GM19240 (cell line): ENCODE data around the gene MYO3B.

ENCODE experiments used
- DNase-seq: peaks from one replicate; pipeline ENCODE4 v3.0.0; 2011; ENCODE audit warnings: low spot score; ENCODE audit not compliant: insufficient read length

MYO3B gene

GRCh38 chr2:170162271-170162632, 15.7 kb upstream of the MYO3B start:
- DNase-seq, result no peak

DNA sequence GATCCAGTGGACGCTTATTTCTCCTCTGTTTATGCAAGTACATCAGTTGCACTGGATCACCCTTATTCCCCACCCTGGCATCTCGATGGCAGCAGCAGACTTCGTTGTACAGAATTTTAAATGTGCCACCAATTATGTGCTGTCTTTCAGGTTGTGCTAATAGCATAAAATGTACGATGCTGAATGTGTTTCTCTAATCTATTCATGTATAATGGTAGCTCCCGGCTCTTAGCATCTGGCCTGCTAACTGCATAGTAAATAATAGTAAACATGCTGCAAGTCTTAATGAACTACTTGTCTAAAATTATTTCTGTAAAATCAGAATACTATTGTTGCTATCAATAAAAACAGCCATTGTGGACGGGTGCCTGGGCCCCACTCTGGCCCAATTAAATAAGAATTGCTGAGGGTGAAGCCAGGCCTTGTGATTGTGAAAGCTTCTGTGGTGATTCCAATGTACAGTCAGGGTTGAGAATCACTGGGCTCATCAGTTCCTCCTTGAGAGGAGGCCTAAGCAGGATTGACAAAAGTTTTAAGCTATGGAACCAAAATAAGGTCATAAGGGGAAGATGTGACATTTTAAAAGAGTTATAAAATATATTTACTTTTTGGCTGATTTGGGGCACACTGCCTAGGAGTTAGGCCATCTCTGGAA, 14.4 kb upstream of the MYO3B start:
- DNase-seq, result no peak

DNA sequence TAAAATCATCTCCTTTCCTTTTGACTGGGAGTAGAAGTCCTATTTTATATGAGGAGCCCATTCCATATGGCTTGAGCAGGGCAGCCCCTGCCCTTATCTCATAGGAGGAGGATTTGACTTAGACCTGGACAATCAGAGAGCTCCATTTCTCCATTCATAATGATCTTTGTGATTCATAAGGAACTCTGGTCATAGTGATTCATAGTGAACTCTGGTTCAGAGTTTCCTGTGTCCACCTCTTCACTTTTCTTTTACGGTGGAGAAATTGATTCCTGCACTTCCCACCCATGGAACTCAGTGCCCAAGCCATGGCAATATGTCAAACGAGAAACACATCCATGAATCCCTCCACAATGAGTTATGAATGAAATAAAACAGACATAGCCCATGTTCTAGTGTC, 12.8 kb upstream of the MYO3B start:
- DNase-seq, result no peak

DNA sequence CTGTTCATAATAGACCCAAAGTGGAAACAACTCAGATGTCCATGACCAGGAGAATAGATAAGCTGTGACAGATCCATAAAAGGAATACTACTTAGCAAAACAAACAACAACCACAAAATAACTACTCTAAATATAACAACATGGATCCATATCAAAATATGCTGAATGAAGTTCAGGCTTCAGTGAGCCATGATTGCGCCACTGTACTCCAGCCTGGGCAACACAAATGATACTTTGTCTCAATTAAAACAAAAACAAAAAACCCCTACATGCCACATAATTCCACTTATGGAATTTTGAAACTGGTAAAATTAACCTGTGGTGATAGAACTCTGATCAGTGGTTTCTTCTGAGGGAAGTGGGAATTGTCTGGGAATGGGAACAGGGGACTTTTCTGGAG, 11.2 kb upstream of the MYO3B start:
- DNase-seq, result no peak

DNA sequence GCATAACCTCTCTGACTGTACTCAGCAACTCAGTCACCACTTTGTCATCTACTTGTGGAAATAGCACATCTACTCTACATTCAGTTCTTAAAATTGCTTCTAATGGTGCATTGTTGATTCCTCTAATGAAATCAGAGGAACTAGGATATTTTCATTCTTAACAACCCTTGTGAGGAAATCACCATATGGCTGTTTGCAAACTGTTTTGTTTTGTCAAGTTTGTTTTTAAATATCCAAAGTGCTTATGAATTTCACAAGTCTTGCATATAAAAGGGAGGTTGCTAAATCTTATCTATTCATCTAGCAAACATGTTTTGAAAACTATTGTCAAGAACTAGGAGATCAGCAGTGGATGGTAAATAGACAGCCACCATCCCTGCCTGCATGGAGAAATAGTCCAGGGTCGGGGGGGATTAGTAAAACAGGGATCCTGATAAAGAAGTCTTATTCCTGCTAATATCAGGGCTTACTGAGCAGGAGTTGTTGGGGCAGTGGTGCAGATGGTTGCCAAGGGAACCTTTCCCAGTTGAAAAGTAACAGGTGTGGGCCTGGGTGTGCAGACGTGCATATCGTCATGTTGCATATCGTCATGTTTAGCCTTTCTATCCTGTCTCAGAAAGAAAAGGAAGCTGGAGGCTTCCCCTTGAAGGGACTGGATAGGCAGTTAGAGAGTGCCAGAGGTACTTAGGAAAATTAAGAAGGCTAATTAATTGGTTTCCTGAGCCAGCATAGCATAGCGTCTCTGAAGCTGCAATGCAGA, 7.5 kb upstream of the MYO3B start:
- DNase-seq, result no peak

GRCh38 chr2:170176212-170176611, 1.7 kb upstream of the MYO3B start:
- no peak for DNase-seq

DNA sequence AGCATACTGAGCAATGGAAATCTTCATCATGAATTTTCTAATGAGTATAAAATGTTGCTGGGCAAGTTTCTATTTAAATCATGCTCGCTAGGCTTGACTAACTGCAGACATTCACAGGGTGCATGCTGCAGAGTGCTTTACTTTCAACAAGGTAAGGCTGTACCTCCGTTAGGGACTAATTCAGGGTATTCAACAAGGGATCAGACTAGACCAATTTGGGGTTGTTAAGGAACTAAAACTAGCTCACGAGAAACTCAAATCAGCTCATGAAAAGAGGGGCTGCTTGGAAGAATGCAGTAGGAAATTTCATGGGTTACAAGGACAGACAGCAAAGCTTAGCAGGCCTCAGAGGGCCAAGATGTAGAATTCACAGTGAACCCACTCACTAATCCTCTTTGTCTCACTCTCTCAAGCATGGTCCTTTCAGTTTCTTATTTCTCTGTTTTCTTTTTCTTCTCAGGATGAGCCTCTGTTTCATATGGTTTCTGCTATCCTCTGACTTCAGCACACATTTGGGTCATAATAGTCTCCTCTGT, 2.2 kb downstream of the MYO3B start:
- DNase-seq, result no peak

GRCh38 chr2:170181602-170182001, 3.7 kb downstream of the MYO3B start:
- no peak for DNase-seq

DNA sequence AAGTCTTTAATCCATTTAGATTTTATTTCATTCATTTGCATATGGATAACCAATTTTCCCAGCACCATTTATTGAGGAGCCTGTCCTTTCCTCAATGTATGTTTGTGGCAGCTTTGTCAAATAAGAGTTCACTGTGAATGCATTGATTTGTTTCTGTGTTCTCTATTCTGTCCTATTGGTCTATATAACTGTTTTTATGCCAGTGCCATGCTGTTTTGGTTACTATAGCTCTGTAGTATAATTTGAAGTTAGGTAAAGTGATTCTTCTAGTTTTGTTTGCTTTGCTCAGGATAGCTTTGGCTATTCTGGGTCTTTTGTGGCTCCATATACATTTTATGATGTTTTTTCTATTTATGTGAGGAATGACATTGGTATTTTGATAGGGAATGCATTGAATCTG, 7.4 kb downstream of the MYO3B start:
- no peak for DNase-seq

- no peak for DNase-seq
Measured at GRCh38 chr2:170189757-170190156, 11.8 kb downstream of the MYO3B start.

- DNase-seq, result no peak
Measured at GRCh38 chr2:170190172-170190571, 12.2 kb downstream of the MYO3B start.

DNA sequence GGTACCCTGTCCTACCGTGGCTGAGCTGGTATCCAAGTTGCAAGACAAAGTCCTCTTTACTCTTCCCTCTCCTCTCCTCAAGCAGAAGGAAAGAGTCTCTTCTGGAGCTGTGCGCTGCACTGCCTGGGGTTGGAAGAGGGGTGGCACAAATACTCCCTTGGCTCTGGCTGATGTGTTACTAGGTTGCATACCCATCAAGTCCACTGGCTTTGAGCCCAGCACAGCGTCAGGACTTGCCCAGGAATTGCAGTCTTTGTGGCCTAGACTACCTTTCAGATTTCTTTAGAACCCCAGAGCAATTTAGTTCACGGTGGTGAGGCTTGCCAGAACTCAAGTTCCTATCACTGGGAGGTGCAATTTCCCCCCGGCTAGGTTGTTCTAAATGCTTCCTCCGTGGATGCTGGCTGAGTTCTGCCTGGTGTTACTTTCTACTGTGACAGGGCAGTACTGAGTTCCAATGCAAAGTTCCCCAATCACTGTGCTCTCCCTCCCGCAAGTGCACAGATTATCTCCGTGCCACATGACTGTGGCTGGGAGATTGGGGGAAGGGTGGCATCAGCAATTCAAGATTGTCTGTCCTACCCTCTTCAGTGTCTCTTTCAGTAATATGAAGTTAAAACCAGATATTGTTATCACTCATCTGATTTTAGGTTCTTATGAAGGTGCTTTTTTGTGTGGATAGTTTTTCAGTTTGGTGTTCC, 13.4 kb downstream of the MYO3B start:
- DNase-seq, result no peak

- no peak for DNase-seq
Measured at GRCh38 chr2:170196963-170197362, 19.0 kb downstream of the MYO3B start.

DNA sequence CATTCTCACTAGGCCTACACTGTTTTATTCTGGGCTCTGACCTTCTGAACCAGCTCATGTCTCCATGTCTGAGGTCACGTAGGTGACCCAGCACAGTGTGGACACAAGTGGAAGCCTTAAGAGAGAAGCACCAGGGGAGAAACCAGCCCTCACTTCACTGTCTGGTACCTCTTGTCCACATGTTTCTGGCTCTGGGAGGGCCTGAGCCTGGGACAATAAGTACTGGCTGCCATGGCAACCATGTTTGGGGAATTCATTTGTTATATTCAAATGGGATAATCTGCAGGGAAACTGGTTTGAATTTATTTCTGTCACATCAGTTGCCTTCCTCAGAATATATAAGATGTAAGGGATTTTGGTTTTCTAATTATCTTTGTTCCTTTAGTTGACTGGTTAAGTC, 23.3 kb downstream of the MYO3B start:
- DNase-seq, result no peak

DNA sequence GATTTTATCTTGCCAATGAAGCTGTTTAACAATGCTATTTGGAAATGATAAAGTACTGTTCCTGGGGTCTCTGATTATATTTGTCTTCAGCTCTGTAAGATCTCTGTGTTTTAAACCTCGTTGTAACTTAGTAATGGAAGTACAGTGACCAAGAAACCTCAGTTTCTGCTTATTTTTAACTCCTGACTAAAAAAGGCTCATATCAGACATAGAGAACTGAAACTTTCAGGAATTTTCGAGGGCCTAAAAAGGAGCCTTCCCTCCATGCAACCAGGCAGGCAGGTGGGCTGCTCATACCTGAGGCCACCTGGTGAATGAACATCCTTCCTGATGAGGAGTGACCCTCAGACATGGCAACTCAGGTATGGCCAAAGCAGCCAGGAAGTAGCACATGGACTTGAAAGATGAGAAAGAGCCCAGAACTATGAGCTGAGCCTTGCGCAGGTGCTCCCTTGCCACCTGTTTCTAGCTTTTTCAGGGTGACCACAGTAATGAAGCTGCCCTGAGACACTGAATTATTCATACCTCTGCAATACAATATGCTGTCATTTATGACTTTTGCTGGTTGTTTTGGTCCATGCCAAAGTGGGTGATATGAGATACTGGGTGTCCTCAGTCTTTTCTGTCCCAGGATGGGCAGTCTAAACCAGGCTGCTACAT, 23.9 kb downstream of the MYO3B start:
- DNase-seq, result no peak

DNA sequence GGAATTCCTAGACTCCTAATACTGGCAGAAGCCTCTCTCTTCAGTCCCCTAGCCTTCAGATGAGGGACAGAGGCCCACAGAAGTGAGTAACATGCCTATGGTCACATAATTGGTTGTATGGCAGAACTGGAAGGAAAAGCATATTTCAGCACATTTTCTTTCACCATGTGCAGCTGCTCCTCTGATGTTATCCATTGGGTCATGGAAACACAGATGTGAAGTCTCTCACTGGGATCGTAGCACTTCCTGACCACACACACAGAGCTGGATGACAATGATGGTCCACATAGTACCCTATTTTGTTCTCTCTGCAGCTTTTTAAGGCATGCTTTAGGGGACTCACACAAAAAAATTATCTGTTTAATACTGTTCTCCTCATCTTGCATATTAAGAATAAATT, 24.5 kb downstream of the MYO3B start:
- DNase-seq, result no peak

DNA sequence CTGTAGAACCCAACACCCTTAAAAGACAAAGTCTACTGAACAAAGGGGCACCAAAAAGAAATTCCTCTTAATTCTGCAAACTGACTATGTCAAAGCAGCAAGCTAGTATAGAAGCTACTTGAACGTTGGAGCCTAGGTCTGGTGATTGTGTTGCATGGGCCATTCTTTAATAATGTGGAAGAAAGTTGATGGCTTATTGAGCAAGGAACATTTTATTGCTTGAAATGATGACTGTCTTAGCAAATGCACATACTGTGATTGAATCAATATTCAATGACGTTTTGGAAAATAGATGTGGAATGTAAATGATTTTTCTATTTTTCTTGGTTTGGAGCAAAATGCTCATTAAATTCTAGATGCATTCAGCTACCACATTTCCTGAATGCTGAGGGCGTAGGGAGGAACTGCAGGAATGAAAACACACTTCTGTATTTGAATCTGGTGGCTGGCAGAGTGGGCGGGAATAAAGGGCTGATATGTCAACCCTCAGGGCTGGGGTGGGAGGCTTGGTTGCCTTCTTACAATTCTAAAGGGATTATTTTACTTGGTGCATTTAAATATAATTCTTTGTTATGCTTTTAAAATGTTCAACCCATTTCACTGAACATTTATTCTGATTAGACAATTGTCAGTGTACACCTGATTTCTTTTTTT, 26.5 kb downstream of the MYO3B start:
- DNase-seq, result no peak

DNA sequence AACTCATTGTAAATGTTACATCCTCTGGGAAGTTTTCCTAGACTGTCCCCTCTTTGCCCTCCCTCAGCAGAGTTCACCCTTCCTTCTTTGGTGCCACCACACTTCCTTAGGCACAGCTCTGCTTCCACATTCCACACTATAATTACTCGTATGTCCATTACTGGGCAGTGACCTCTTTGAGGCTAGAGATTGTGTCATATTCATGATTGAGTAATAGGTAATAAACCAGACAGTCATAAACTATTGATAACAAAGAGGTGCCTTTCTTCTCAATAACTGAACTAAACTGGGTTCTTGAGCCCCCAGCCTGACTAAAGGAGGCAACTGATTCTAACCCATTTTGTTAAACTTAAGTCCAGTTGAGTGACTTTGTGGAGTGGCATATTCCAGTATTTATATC, 28.3 kb downstream of the MYO3B start:
- DNase-seq, result no peak

GRCh38 chr2:170206805-170207407, 29.0 kb downstream of the MYO3B start:
- no peak for DNase-seq

- DNase-seq, result no peak
Measured at GRCh38 chr2:170207901-170208300, 30.0 kb downstream of the MYO3B start.

- DNase-seq, result no peak
Measured at GRCh38 chr2:170208967-170209366, 31.0 kb downstream of the MYO3B start.
